K562 (cell line): ENCODE measurements around the gene ZCCHC14. TPM values are rescaled to one million over a fixed set of nuclear protein-coding genes. Genes with fewer than 3 reads are reported as not detected.

Experiments
- ATAC-seq: fragments of 200-7000 bp; cut with Tn5 transposase; 3 replicates; pipeline ENCODE4 v1.9.1; 2020; ENCODE audit warnings: moderate library complexity
- BruUV-seq: library from RNA; stranded (reverse); fragments of 400-500 nt; replicated peaks from 2 replicates; lab custom pipeline; 2021; lab: Mats Ljungman, UMichigan
- CTCF ChIA-PET: fragments of 300-600 bp; formaldehyde crosslinking; extraction: SDS; loops from one replicate; lab custom pipeline; 2021; ENCODE audit warnings: low intra/inter-chr PET ratio; lab: Yijun Ruan, JAX
- POLR2A ChIA-PET: fragments of 300-600, 350-650 bp; sonication (Branson Sonifier 250); formaldehyde crosslinking; extraction: SDS; loops from one replicate; lab custom pipeline; 2021; ENCODE audit warnings: antibody characterized with exemption, inconsistent platforms; lab: Yijun Ruan, JAX
- DNase-seq, 4 experiments: peaks; one replicate each; pipeline versions ENCODE4 v3.0.0 to v3.0.0-alpha.2; 2011 to 2018; ENCODE audit warnings: low spot score in 3 of 4, mixed read lengths in 3 of 4; ENCODE audit errors: extremely low read depth in 1 of 4
- FAIRE-seq: peaks from 2 replicates; lab custom pipeline; 2011; peaks lifted over from hg19 to GRCh38; lab: Jason Lieb, UNC
- H2AFZ ChIP-seq: 2 replicates; pipeline ENCODE4 v1.6.0; 2011; ENCODE audit warnings: low read depth, low read length, control low read depth, inconsistent platforms
- H3K27ac ChIP-seq: fragments of 200-600 bp; 3 replicates; pipeline ENCODE4 v1.8.0; 2011; ENCODE audit warnings: low read depth, mild to moderate bottlenecking, control low read depth, inconsistent platforms, low read length, moderate library complexity, mixed read lengths; ENCODE audit errors: extremely low read depth
- H3K27me3 ChIP-seq, 2 experiments: fragments of 300-600 bp in 1 of 2; 2 replicates in 1 of 2; 3 replicates in 1 of 2; pipeline versions ENCODE4 v1.6.0 to v1.8.0; 2011; ENCODE audit warnings: inconsistent platforms in 2 of 2, low read length in 2 of 2, mild to moderate bottlenecking in 1 of 2, mixed read lengths in 1 of 2, moderate library complexity in 1 of 2; ENCODE audit not compliant: control insufficient read depth in 2 of 2, insufficient read depth in 2 of 2
- H3K36me3 ChIP-seq: fragments of 300-600 bp; 3 replicates; pipeline ENCODE4 v1.8.0; 2011; ENCODE audit warnings: mild to moderate bottlenecking, low read length, inconsistent platforms; ENCODE audit not compliant: control insufficient read depth, insufficient read depth
- H3K4me1 ChIP-seq, 2 experiments: fragments of 200-600 bp in 1 of 2; replicated peaks in 1 of 2; 2 replicates in 1 of 2; 3 replicates in 1 of 2; pipeline versions ENCODE4 v1.5.1 to v1.8.0; 2011; ENCODE audit warnings: inconsistent platforms in 2 of 2, low read length in 2 of 2, mild to moderate bottlenecking in 1 of 2, mixed read lengths in 1 of 2, moderate library complexity in 1 of 2; ENCODE audit not compliant: control insufficient read depth in 2 of 2, insufficient read depth in 2 of 2
- H3K4me2 ChIP-seq: 2 replicates; pipeline ENCODE4 v1.6.1; 2011; ENCODE audit warnings: low read length, control low read depth, inconsistent platforms, mixed read lengths; ENCODE audit not compliant: insufficient read depth
- H3K4me3 ChIP-seq: fragments of 200-600 bp; sonication (generic), shearing (Covaris generic); 2 replicates; pipeline ENCODE4 v1.5.1; 2016; ENCODE audit warnings: control low read depth, inconsistent platforms
- H3K79me2 ChIP-seq: fragments of 200-600 bp; 3 replicates; pipeline ENCODE4 v1.8.0; 2011; ENCODE audit warnings: low read length, inconsistent platforms; ENCODE audit not compliant: control insufficient read depth, insufficient read depth
- H3K9ac ChIP-seq, 2 experiments: 2 replicates each; pipeline versions ENCODE4 v1.6.0 to v1.6.1; 2011; ENCODE audit warnings: low read depth in 2 of 2, low read length in 2 of 2, control low read depth in 1 of 2, inconsistent platforms in 1 of 2, mild to moderate bottlenecking in 1 of 2, mixed read lengths in 1 of 2; ENCODE audit not compliant: insufficient read depth in 1 of 2
- H3K9me1 ChIP-seq: one replicate; pipeline ENCODE4 v1.6.0; 2011; ENCODE audit warnings: inconsistent platforms, mild to moderate bottlenecking, low read length, moderate library complexity; ENCODE audit not compliant: control insufficient read depth, insufficient read depth
- H3K9me3 ChIP-seq: replicated peaks from 2 replicates; pipeline ENCODE4 v1.5.1; 2011; ENCODE audit warnings: low read depth, low read length, inconsistent platforms; ENCODE audit not compliant: control insufficient read depth, insufficient read depth
- H4K20me1 ChIP-seq: replicated peaks from 2 replicates; pipeline ENCODE4 v1.6.1; 2011; ENCODE audit warnings: low read length, inconsistent platforms, mixed read lengths; ENCODE audit not compliant: control insufficient read depth, insufficient read depth
- CEBPB ChIP-seq: fragments of 450-650 bp; IDR thresholded peaks from 2 replicates; pipeline ENCODE4 v1.6.1; 2016; ENCODE audit warnings: missing genetic modification characterization, missing compliant biosample characterization
- E2F3 ChIP-seq: fragments of 250-450 bp; sonication (Bioruptor Pico); IDR thresholded peaks from 2 replicates; pipeline ENCODE4 v1.4.0; 2020; ENCODE audit warnings: mild to moderate bottlenecking
- GABPB2 ChIP-seq: fragments of 250-450 bp; sonication (Bioruptor Pico); conservative IDR thresholded peaks from 2 replicates; pipeline ENCODE4 v1.5.1; 2021; ENCODE audit warnings: mild to moderate bottlenecking
- HDAC3 ChIP-seq: fragments of 450-650 bp; IDR thresholded peaks from 2 replicates; pipeline ENCODE4 v1.6.1; 2018; ENCODE audit warnings: borderline replicate concordance, mild to moderate bottlenecking, moderate library complexity; ENCODE audit not compliant: partially characterized antibody
- NRF1 ChIP-seq, 2 experiments: fragments of 450-650 bp; IDR thresholded peaks in 1 of 2; conservative IDR thresholded peaks in 1 of 2; 2 replicates each; pipeline ENCODE4 v1.6.1; 2014; ENCODE audit warnings: mild to moderate bottlenecking in 2 of 2
- PTRF ChIP-seq: fragments of 450-650 bp; IDR thresholded peaks from 2 replicates; pipeline ENCODE4 v1.6.1; 2016; ENCODE audit warnings: mild to moderate bottlenecking, missing genetic modification characterization, missing compliant biosample characterization
- SAP30 ChIP-seq: fragments of 200-600 bp; sonication (generic); IDR thresholded peaks from 2 replicates; pipeline ENCODE4 v1.6.1; 2012; ENCODE audit warnings: borderline replicate concordance, low read depth, mild to moderate bottlenecking, moderate library complexity, low read length, control low read depth, inconsistent platforms; ENCODE audit not compliant: insufficient read depth, poor library complexity, severe bottlenecking
- SMAD2 ChIP-seq: fragments of 150-350 bp; IDR thresholded peaks from 2 replicates; pipeline ENCODE4 v1.6.1; 2014; ENCODE audit warnings: low read depth, mild to moderate bottlenecking, low read length
- SRF ChIP-seq, 2 experiments: fragments of 250-450, 450-650 bp in 1 of 2; sonication (Bioruptor Pico) in 1 of 2; sonication (generic) in 1 of 2; formaldehyde crosslinking; IDR thresholded peaks; 2 replicates each; pipeline versions ENCODE4 v1.5.0 to v1.5.1; 2020 to 2022; ENCODE audit warnings: mild to moderate bottlenecking in 1 of 2, missing genetic modification reagents in 1 of 2
- TRIM24 ChIP-seq, 2 experiments: fragments of 450-650 bp; IDR thresholded peaks; 2 replicates each; pipeline ENCODE4 v1.6.1; 2016
- ZNF140 ChIP-seq: fragments of 250-450 bp; sonication (Bioruptor Pico); IDR thresholded peaks from 2 replicates; pipeline ENCODE4 v1.8.0; 2021; ENCODE audit warnings: moderate library complexity, mild to moderate bottlenecking, inconsistent platforms
- ZNF507 ChIP-seq: conservative IDR thresholded peaks from 2 replicates; pipeline ENCODE4 v1.6.1; 2017; ENCODE audit warnings: missing genetic modification characterization, missing compliant biosample characterization
- WGBS: fragments of 100-300 bp; shearing (Covaris generic); methylation state at CpG from one replicate; pipeline ENCODE4 v1.1.6; 2016; ENCODE audit warnings: low coverage, mixed read lengths; ENCODE audit not compliant: insufficient coverage; ENCODE audit errors: missing lambda C conversion rate; 5-methylcytosine and 5-hydroxymethylcytosine counted together
- in situ Hi-C: fragments of 300-500 bp; cut with MboI; formaldehyde crosslinking; loops from 4 replicates; pipeline ENCODE4 v1.15.0; 2018; ENCODE audit warnings: inconsistent platforms, mixed read lengths
- intact Hi-C: fragments of 100-400 bp; cut with micrococcal nuclease; formaldehyde crosslinking; loops from 2 replicates; pipeline ENCODE4 v1.14.2; 2022
- polyA plus RNA-seq, 8 experiments: library from polyadenylated mRNA; depleted of rRNA in 4 of 8; stranded (reverse) in 5 of 8; unstranded in 3 of 8; fragments of >200 nt; fragmentation: Nextera tagmentation in 2 of 8; fragmentation: Illumina TruSeq in 1 of 8; extraction: Ambion mirVana in 2 of 8; extraction: Trizol in 1 of 8; gene quantifications; 2 replicates each; pipeline versions ENCODE4 v1.2.1 to v1.2.3, GENCODE V29; 2011 to 2014; ENCODE audit warnings: inconsistent platforms in 1 of 8, missing spikeins in 1 of 8
- total RNA-seq, 7 experiments: library from RNA; depleted of rRNA in 6 of 7; stranded (reverse); fragments of >200 nt in 6 of 7; fragmentation: Illumina TruSeq in 2 of 7; extraction: Trizol in 2 of 7; gene quantifications; 2 replicates each; pipeline versions ENCODE4 v1.2.1 to v1.2.3, GENCODE V29; 2011 to 2021; ENCODE audit warnings: low replicate concordance in 1 of 7
- TF ChIP-seq, protein P1 (sequence below), 2 experiments: fragments of 200-800 bp in 1 of 2; sonication (Bioruptor generic) in 1 of 2; sonication (generic) in 1 of 2; formaldehyde crosslinking in 1 of 2; IDR thresholded peaks in 1 of 2; conservative IDR thresholded peaks in 1 of 2; 2 replicates each; pipeline versions ENCODE4 v1.5.0 to v1.6.1; 2016 to 2020; ENCODE audit warnings: missing compliant biosample characterization in 1 of 2, missing genetic modification characterization in 1 of 2, missing genetic modification reagents in 1 of 2
- TF ChIP-seq, protein P2 (sequence below): sonication (generic); formaldehyde crosslinking; IDR thresholded peaks from 2 replicates; pipeline ENCODE4 v1.8.0; 2022; ENCODE audit warnings: mild to moderate bottlenecking, missing genetic modification reagents
- TF ChIP-seq, protein P3 (sequence below): fragments of 450-650 bp; IDR thresholded peaks from 2 replicates; pipeline ENCODE4 v1.6.1; 2016; ENCODE audit warnings: mild to moderate bottlenecking
- TF ChIP-seq, protein P4 (sequence below): sonication (generic); formaldehyde crosslinking; IDR thresholded peaks from 2 replicates; pipeline ENCODE4 v1.8.0; 2023; ENCODE audit warnings: mild to moderate bottlenecking, missing genetic modification reagents

Gene ZCCHC14
- total and polyA plus RNA-seq, 9 of the 15 experiments (the other 6 are each of a cell fraction or from before 2014, with no cell fraction given) = 1.5 to 12.4 (median 2.9) TPM

DNA sequence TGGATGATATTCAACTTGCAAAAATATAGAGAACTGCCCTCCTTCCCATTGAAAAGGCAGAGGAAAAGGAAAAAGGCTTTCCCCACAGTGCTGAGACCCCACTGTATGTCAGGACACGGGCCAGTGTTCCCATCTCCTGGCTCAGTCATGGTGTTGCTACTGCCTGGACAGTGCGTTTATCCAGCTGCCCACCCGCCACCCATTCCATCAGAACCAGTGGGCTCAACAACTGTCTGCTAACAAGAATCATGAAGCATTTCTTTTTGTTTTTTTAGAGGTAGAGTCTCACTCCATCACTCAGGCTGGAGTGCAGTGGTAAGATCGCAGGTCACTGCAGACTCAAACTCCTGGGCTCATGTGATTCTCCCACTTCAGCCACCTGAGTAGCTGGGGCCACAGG, 120.5 kb downstream of the ZCCHC14 start:
- in situ Hi-C loops = no loop called here
- no peak for FAIRE-seq
- Histone ChIP-seq H3K4me1 (peaks cover 17 to 19% of the 10 kb centered on the region in 2 experiments; a peak in 4 of 5 replicates), H3K9me3 (no peaks in the 10 kb centered on the region), H3K4me3 (no peak overlapping the region), H3K9ac (no peak overlapping the region), H3K27me3 (no peaks in the 10 kb centered on the region), H3K9me1 (no peaks in the 10 kb centered on the region), H3K4me2 (no peak overlapping the region), H4K20me1 (peaks cover 9% of the 10 kb centered on the region; the same call in 1 of the 2 replicates), H3K79me2 (peaks cover 83% of the 10 kb centered on the region), H2AFZ (no peak overlapping the region), H3K27ac (no peak overlapping the region), H3K36me3 (peaks cover 16% of the 10 kb centered on the region; the same call in 2 of the 3 replicates)
- CTCF ChIA-PET = no interaction called here
- 100% methylated on average over 3 of the region's 4 CpGs for WGBS
- no peak for ATAC-seq
- DNase-seq = no peak
- intact Hi-C loops = no loop called here
- POLR2A ChIA-PET = interaction anchor here (1.5 to 2.5 kb wide), 2 partner anchors 9 kb away, joined by 3 to 13 read pairs; no protein-coding TSS in a partner anchor
- BruUV-seq = no TSS peak
- no peak for TF ChIP-seq SMAD2
- no peak for TF ChIP-seq PTRF (tag)
- no peak for TF ChIP-seq ZNF507 (tag)
- no peak for TF ChIP-seq SAP30
- TF ChIP-seq, protein P1, sequence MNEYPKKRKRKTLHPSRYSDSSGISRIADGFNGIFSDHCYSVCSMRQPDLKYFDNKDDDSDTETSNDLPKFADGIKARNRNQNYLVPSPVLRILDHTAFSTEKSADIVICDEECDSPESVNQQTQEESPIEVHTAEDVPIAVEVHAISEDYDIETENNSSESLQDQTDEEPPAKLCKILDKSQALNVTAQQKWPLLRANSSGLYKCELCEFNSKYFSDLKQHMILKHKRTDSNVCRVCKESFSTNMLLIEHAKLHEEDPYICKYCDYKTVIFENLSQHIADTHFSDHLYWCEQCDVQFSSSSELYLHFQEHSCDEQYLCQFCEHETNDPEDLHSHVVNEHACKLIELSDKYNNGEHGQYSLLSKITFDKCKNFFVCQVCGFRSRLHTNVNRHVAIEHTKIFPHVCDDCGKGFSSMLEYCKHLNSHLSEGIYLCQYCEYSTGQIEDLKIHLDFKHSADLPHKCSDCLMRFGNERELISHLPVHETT (CRISPR knock-in tag; conservative IDR thresholded peaks at IDR 0.05 in 1 of 2, IDR thresholded peaks at IDR 0.05 in 1 of 2) = no peak
- no peak for TF ChIP-seq HDAC3
- no peak for TF ChIP-seq E2F3 (CRISPR knock-in tag)
- no peak for TF ChIP-seq NRF1 (conservative IDR thresholded peaks at IDR 0.05 in 1 of 2, IDR thresholded peaks at IDR 0.05 in 1 of 2)
- TF ChIP-seq, protein P2, sequence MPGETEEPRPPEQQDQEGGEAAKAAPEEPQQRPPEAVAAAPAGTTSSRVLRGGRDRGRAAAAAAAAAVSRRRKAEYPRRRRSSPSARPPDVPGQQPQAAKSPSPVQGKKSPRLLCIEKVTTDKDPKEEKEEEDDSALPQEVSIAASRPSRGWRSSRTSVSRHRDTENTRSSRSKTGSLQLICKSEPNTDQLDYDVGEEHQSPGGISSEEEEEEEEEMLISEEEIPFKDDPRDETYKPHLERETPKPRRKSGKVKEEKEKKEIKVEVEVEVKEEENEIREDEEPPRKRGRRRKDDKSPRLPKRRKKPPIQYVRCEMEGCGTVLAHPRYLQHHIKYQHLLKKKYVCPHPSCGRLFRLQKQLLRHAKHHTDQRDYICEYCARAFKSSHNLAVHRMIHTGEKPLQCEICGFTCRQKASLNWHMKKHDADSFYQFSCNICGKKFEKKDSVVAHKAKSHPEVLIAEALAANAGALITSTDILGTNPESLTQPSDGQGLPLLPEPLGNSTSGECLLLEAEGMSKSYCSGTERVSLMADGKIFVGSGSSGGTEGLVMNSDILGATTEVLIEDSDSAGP = no peak
- TF ChIP-seq, protein P3, sequence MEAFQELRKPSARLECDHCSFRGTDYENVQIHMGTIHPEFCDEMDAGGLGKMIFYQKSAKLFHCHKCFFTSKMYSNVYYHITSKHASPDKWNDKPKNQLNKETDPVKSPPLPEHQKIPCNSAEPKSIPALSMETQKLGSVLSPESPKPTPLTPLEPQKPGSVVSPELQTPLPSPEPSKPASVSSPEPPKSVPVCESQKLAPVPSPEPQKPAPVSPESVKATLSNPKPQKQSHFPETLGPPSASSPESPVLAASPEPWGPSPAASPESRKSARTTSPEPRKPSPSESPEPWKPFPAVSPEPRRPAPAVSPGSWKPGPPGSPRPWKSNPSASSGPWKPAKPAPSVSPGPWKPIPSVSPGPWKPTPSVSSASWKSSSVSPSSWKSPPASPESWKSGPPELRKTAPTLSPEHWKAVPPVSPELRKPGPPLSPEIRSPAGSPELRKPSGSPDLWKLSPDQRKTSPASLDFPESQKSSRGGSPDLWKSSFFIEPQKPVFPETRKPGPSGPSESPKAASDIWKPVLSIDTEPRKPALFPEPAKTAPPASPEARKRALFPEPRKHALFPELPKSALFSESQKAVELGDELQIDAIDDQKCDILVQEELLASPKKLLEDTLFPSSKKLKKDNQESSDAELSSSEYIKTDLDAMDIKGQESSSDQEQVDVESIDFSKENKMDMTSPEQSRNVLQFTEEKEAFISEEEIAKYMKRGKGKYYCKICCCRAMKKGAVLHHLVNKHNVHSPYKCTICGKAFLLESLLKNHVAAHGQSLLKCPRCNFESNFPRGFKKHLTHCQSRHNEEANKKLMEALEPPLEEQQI = no peak
- no peak for TF ChIP-seq CEBPB (tag)
- TF ChIP-seq, protein P4, sequence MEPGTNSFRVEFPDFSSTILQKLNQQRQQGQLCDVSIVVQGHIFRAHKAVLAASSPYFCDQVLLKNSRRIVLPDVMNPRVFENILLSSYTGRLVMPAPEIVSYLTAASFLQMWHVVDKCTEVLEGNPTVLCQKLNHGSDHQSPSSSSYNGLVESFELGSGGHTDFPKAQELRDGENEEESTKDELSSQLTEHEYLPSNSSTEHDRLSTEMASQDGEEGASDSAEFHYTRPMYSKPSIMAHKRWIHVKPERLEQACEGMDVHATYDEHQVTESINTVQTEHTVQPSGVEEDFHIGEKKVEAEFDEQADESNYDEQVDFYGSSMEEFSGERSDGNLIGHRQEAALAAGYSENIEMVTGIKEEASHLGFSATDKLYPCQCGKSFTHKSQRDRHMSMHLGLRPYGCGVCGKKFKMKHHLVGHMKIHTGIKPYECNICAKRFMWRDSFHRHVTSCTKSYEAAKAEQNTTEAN (CRISPR knock-in tag) = no peak
- no peak for TF ChIP-seq GABPB2 (CRISPR knock-in tag)
- TF ChIP-seq TRIM24 (IDR thresholded peaks at IDR 0.05) = no peak
- TF ChIP-seq ZNF140 (CRISPR knock-in tag) = no peak
- no peak for TF ChIP-seq SRF (CRISPR knock-in tag; IDR thresholded peaks at IDR 0.05)
